ENCODE results near the gene LPP.

Gene LPP

DNA sequence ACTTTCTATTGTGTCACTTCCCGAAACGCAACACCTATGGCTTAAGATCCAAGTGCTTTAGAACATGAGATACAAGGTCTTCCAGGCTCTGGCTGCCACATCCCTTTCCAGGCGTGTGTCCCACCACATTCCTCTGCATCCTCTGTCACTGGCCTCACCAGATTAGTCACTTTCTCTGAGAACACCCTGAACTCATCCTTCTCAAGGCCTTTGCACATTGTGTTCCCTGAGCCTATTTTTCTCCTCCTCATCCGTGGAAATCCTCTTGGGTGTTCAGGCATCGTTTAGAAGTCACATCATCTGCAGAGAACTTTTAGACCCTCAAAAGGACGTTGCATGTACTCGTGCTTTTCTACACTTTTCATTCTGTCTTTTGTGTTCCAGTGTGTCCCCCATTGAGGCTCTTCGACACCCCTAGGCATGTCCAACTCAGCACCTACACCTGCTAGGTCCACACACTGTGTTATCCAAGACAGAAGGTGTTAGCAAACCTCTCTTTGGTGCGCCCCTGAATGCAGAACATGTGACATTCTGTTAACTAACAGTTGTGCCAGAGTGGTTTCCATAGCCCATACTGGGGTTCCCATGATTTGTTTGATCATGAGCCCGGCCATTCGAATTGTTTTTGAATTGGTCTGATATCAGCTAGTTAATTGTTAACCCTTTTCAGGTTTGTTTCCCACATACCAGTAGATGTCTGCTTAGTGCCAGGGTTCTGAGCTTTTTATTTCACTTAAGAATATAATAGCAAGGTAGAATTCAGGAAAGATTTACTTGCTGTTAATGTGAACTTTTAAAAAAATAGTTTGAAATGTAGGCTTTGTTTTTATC, 67.2 kb downstream of the LPP start:
- DNase-seq (ENCODE audit: low read depth, low spot score) = no peak

DNA sequence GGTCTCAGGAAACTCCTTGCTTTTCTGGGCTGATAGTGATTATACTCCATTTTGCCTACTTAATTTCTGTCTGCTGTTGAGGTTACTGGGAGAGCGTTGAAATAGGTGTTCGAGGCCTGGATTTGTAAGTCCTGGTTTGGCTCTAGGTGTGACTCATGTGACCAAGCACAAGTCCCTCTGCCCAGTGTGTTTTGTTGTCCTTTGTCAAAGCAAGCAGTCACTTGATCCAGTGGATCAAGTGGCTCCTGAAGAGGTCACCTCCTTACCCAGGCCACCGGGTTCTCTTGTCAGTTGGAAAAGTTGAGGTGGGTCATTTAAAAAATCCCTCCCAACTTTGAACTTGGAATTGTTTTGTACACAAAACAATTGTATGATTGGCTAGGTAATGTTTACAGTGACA, 70.0 kb downstream of the LPP start:
- DNase-seq (ENCODE audit: low read depth, low spot score) = no peak

DNA sequence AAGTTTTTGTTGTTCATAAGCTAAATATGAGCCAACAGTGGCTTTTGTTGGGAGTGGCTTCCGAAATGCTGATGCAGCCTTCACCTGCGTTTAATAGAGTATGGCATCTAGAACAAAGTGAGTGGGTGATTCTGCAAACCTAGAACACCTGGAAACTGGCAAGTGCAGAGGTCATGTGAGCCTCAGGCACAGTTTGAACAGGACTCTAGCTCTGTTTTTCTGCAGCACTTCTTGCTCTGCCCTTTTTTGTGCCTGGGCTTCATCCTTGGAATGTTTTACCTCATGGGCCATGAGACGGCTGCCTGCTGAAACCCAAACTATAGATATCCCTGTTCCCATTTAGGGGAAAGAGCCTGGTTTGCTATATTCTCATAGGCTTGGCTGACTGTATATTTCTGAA, 73.5 kb downstream of the LPP start:
- DNase-seq (ENCODE audit: low read depth, low spot score) = no peak

DNA sequence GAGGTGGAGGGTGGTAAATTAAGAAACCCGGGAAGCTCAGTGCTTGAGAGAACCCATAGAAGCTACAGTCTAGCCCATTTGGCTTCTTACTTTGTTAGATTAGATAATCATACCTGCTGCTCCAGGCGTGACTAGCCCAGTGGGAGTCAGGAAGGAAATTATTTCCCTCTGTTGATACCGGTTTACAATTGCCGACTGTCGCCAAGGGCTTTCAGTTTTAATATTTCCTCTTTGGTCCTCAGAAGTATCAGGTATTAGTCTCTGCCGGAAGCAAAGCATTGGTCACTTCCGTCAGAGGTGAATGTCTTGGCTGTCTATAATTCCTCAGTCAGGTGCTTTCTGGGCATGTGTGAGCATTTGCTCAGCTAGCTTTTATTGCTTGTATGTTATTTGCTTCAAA, 75.2 kb downstream of the LPP start:
- DNase-seq (ENCODE audit: low read depth, low spot score) = no peak

DNA sequence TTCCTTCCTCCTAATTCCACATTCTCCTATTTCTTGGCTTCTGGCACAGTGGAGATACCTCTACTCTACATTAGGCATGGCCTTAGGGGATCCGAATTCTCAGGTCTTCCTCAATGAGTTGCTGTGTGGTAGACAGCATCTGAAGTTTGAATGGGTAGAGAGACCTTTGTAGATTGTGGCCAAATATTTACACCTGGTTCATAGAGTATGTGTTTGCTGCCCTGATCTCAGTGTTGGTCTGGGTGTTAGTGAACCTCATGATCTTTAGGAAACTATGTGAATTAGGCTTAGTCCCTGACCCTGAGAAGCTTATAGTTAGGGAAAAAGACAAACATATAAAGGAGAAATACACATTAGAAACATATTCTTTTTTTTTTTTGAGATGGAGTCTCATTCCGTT, 75.8 kb downstream of the LPP start:
- DNase-seq (ENCODE audit: low read depth, low spot score) = no peak

DNA sequence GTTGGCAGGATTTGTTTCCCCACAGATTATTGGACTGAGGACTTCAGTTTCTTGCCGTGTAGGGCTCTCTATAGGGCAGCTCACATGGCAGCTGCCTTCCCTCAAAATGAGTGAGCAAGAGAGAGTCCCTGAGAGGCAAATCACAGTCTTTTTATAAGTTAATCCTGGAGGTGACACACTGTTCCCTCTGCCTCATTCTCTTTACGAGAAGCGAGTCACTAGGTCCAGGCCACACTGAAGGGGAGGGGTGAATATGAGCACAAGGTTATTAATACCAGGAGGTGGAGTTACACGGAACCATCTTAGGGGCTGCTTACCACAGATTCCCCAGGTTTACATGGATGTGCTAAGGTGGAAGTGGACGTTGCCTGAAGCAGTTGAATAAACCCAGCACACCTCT, 77.0 kb downstream of the LPP start:
- no peak for DNase-seq (ENCODE audit: low read depth, low spot score)

DNA sequence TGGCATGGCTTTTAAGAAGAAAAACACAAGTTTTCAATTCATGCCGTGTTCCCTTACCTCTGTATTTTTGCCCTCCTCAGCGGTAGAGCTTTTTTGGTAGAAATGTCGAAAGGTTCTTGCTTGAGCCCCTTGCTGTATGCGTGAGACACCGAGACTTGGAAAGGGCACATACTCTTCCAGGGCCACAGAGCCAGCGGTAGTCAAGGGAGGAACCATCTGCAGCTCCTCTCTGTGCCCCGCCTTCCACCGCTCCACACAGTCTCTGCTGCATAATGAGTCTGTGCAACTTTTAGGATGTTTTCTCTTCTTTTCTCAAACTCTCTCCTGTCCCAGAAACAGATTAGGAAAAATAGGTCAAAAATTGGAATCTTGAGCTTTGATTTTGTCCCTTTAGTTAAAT, 77.5 kb downstream of the LPP start:
- no peak for DNase-seq (ENCODE audit: low read depth, low spot score)

DNA sequence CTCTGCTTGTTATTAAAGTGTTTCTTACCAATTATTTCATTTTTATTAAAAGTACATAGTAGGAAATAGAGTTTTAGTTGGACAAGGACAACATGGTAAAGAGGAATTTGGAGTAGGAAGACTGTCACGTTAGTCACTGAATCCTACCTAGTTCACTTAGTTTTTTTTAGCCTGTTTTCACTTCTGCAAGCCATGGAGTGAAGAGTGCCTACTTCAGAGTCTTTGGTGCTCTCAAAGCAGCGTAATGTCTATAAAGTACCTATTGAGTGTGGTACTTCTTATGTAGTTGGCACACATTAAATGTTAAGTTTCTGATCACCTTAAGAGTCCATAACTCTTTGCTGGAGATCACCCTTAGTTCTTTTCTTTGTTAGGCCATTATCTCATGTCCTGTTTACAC, 78.7 kb downstream of the LPP start:
- DNase-seq (ENCODE audit: low read depth, low spot score) = no peak

DNA sequence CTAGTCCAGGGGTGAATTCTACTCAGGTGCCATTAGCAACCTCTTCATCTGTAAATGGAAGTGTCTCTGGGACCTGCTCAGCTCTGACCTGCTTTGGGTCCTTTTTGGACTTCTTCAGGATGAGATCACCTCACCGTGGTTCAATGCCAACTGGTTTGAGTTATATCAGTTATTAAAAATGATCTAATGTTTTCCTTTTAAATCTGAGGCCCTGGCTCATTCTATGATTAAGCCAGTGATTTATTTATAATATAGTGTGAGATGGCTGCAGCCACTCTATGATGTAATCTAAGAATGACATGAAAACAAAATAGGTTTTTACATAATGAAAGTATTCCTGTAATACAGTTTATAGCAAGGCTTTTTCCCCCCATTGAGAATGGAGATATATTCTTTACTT, 79.4 kb downstream of the LPP start:
- no peak for DNase-seq (ENCODE audit: low read depth, low spot score)

DNA sequence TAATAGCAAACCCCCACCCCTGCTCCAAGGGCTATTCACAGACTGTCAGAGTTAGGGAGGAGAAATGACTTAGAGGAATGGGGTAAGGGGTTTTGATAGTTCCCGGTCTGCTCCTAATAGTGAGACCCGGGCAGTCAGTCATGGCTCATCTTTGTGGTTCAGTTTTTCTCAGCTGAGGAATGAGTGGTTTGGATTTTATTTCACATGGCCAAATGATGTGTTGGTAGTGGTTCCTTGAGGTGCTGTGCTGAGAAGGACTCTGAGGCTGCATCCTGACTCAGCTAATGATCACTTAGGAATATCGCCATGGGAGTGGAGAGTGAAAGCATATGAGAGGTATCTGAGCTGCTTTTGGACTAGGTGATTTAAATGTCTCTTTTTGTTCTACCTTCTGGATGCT, 80.2 kb downstream of the LPP start:
- DNase-seq (ENCODE audit: low read depth, low spot score) = no peak

DNA sequence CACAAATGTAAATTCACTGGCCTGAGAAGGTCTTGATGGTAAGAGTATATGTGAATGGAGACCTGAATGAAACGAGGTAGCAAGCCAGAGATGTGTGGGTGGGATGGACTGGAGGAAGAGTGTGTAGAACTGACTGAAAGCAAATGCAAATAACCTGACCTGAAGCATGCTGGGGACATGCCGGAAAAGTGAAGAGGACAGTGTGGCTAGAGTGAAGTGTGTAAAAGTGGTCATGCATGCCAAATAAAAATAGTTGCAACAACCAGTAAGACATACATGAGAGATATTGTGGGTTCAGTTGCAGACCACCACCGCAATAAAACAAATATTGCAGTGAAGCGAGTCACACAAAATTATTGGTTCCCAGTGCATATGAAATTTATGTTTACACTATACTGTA, 82.3 kb downstream of the LPP start:
- no peak for DNase-seq (ENCODE audit: low read depth, low spot score)

DNA sequence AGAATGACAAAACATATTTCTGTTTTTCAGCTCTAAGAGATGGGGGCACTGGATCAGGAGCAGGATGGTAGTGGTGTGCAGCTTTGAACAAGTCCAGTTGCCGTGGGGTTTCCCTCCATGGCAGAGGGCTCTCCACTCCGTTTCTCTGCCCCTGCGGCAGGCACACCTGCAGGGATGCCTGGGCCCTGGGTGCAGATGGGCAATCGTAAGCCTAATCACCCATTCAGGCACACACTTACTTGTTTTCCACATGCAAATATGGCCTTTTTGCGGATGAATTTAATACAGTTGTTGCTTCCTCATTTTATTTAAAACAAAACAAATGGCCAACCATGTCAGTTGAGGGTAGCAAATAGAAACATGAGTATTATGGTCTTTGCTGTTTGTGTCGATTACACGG, 85.1 kb downstream of the LPP start:
- no peak for DNase-seq (ENCODE audit: low read depth, low spot score)

DNA sequence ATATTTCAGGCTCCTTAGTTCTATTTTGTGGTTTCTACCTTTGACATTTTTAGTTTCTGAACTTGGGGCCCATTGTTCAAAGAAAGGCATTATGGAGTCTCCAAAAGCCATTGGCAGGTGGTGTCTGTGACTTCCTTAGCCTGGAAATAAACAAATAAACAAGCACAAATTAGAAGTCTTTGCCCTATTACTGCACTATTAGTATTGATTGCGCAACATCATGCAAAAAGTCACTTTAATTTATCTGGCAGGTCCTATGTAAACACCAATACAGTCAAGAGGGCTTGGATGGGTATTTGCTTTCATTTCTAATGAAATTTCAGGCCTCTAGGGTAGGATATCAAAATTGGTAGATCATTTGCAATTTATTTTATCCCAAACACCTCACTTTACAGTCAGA, 85.6 kb downstream of the LPP start:
- DNase-seq (ENCODE audit: low read depth, low spot score) = no peak

DNA sequence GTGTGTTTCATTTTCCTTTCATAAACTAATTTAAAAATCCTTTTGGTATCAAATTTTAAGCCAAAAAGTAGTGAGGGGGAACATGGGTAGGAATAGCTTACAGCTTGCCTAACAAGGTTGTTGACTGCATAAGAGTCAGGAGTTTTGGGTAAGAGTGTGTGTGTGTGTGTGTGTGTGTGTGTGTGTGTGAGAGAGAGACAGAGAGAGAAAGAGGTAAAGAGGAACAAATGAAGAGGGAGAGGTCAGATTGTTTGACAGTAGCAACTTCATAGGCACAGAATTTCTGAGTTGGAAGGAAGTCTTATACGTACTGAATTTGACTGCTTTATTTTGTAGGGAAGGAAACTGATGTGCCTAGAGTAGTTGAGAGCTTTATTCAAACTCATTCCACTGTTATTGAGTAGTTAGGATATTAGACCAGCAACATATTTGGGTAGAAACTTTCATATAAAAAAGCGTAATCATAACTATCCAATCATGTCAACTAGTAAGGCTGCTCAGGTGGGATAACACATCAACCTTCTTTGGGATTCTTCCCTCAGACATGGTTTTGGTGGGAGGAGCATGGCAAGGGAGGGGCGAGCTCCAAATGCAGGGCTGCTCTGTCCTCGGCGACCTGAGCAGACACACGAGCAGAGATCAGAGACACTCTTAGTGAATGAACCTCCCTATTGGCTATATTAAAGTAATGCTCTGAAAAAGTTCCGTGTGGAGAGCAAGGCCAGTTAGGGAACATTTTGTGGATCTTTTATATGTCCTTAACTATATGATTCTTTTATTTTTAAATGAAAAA, 86.4 kb downstream of the LPP start:
- no peak for DNase-seq (ENCODE audit: low read depth, low spot score)

DNA sequence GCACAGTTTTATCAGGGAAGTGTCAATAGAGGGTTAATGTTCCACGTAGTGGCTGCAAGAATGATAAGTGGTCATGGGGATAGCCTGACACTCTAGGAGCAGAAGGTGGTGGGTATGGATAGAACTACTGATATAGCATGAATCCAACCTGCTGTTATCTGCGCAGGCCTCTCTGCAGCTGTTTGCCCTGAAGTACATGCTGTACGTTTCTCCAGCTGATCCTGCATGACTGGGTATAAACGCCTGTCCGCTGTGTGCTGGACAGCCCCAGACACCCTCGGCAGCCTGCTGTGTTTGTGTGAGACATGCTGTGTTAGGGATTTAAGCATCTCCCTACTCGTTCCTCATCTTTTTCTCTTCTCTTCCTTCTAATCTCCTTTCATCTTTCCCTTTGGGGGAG, 87.1 kb downstream of the LPP start:
- DNase-seq (ENCODE audit: low read depth, low spot score) = peak; percentile 55

DNA sequence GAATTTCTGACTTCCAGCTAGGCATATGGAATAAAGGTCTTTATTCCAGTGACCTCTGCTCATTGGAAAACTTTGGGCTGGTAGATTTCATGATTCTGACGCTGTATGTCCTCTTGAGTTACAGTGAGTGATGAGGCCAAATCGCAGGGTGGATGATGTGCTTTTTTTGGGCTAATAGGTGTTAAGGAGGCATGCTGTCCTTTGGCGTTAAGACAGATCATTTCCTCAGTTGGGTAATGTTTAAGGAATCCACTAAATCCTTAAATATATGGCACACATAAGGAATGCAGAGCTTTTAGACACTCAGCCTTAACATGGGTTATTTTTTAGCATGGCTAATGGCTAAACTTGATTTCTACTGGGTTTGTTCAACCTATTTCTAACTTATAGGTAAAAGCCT, 87.9 kb downstream of the LPP start:
- no peak for DNase-seq (ENCODE audit: low read depth, low spot score)

DNA sequence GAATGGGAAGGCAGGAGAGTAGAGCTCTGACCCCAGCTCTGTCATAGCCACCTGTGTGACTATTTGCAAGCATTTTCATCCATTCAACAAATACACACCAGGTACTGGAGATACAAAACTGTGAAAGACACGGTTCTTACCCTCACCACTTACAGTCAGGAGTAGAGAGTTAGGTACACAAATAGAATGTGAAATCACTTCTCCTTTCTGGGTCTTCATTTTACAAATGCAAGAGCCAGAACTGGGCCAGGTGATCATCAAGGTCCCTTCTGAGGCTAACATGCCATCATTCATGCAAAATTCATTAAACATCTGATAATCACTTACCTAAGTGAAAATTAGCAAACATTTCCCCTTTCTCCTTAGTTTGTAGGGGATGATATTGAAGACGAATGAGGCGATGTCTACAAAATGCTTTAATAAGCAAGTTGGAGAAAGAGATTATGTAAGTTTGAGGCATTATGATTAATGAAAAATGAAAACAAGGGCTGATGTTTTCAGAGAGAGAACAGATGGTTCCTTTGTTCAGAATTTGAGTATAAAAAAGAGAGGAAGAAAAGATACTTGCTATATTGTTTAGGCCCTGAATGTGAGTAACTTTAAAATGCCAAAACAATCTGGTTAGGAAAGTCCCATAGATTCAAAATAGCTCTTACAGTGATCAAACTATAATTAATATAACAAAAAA, 88.6 kb downstream of the LPP start:
- DNase-seq (ENCODE audit: low read depth, low spot score) = no peak

DNA sequence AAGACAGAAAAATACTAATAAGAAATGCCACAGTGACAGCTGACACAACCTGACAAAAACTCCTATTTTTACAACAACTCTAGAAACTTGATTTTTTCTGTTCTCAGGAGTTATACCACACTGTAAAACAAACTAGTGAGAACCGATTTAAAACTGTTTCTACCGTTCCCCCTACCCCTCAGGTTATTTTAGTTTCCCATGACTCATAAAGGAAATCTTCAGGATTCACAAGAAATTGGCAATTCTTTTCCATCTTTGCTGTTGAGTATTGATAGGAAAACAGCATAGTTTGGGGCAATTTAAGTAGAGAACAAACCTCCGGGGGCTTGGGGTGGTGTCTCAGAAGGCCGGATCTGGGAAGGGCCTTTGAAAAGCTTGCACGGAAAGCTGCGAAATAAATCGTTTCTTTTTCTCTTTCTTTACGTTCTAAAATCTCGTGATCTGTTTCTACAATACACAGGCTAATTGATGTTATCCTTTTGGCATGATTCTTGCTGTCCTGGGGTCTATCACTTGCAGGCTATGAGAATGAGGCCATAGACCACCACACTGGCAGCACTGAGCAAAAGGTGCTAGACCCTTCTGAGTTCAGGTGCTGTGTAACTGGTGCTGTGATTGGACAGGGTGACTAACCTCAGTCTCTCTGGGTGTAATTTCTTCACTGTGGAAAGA, 89.3 kb downstream of the LPP start:
- DNase-seq (ENCODE audit: low read depth, low spot score) = no peak

DNA sequence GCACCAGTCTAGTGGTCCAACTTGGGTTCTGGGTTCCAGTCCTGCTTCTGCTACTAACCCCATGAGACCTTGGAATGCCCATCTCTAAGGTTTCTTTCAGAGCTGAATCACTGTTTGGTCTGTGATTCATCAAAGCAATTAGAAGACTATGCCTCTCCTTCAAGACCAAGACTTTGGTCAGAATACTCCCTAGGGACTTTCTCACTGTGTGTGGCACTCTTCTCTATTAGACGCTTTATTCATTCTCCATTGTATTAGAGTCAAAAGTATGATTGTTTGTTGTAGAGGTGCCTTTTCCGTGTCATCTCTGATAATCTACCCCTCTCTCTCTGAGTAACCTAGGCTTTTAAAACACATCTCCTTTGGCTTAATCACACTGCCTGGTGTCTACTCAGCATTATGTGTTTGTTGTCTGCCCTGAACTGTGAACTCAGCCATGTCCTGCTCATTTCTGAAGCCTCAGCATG, 90.5 kb downstream of the LPP start:
- no peak for DNase-seq (ENCODE audit: low read depth, low spot score)

DNA sequence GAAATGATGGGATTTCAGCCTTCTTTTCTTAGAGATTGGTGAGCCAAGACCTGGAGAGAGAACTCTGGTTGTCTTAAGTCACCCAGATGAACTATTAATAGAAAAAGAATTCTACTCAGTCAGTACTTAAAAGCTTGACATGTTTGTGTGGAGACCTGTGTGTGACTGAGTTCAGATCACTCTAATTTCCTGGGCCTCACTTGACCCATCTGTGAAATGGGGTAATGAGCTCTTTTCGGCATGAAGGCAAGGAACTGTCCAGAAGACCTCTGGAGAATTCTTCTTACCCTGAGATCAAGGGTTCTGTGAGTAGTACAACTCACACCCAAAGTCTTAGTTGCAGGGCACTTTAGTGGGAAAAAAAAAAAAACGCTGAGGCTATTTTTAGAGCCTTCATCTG, 92.9 kb downstream of the LPP start:
- DNase-seq (ENCODE audit: low read depth, low spot score) = no peak

DNA sequence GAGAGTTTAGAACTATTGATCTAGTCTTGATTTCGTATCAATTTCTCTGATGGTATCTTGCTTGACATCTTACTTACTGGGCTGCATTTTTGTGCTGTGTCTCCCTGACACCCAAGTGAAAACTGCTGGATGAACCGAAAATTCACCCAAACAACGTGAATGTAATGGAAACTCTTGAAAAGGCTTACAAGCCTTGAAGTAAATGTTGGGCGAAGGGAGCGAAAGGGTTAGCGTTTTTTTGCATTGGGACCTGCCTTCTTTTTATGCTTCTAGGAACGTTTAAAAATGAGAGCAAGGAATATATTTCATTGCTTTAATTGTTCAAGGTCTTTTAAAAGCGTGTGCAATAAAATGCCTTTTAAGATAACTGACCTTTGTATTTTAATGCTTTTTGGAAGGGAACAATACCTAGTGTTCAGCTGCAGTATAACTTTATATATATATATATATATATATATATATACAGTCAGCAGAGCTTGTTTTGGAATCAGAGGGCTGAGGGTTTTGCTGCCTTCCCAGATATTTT, 94.1 kb downstream of the LPP start:
- no peak for DNase-seq (ENCODE audit: low read depth, low spot score)
